Tongue (tissue), 2 donors: ENCODE results near the gene ZNF555. TPM values are rescaled to one million over a fixed set of nuclear protein-coding genes. Genes with fewer than 3 reads are reported as not detected.
A peak's percentile ranks its signal among the peaks of the same experiment; 100 is the strongest.
"Not testable (repeated sequence)": the region's sequence is repeated elsewhere in the genome, so short reads cannot be mapped to it uniquely, and the experiment has no call there.

Source experiments
- DNase-seq: peaks from one replicate; pipeline ENCODE4 v3.0.0-alpha.2; 2015
- total RNA-seq: library from RNA; depleted of rRNA; stranded (reverse); fragments of >200 nt; gene quantifications from one replicate; pipeline ENCODE4 v1.2.3, GENCODE V29; 2014

The ZNF555 gene
- total RNA-seq = 24.4 TPM

GRCh38 chr19:2840794-2841791 is at the start of gene ZNF555:
Gene ZNF555 (plus strand): TSS chr19:2841475. CDS start chr19:2841573, 98 bp downstream.
- peak; percentile 100 for DNase-seq

GRCh38 chr19:2791876-2792275 is 49.4 kb upstream of the ZNF555 start:
- no peak for DNase-seq

- not testable (repeated sequence) for DNase-seq
Measured at GRCh38 chr19:2792666-2793065, 48.6 kb upstream of the ZNF555 start.

- DNase-seq = no peak
Measured at GRCh38 chr19:2793126-2793525, 48.1 kb upstream of the ZNF555 start.

GRCh38 chr19:2793577-2793976 is 47.7 kb upstream of the ZNF555 start:
- no peak for DNase-seq

- DNase-seq = no peak
Measured at GRCh38 chr19:2795827-2796658, 45.2 kb upstream of the ZNF555 start.

- DNase-seq = no peak
Measured at GRCh38 chr19:2796659-2797266, 44.5 kb upstream of the ZNF555 start.

GRCh38 chr19:2797280-2797679 is 44.0 kb upstream of the ZNF555 start:
- DNase-seq = no peak

GRCh38 chr19:2798158-2798685 is 43.1 kb upstream of the ZNF555 start:
- DNase-seq = no peak

GRCh38 chr19:2798733-2799132 is 42.5 kb upstream of the ZNF555 start:
- DNase-seq = no peak

GRCh38 chr19:2799273-2800020 is 41.8 kb upstream of the ZNF555 start:
- DNase-seq = no peak

GRCh38 chr19:2800506-2800905 is 40.8 kb upstream of the ZNF555 start:
- DNase-seq = no peak

GRCh38 chr19:2802826-2803225 is 38.4 kb upstream of the ZNF555 start:
- DNase-seq = no peak

GRCh38 chr19:2803486-2804155 is 37.7 kb upstream of the ZNF555 start:
- no peak for DNase-seq

- DNase-seq = no peak
Measured at GRCh38 chr19:2804156-2805004, 36.9 kb upstream of the ZNF555 start.

- DNase-seq = no peak
Measured at GRCh38 chr19:2805261-2805900, 35.9 kb upstream of the ZNF555 start.

GRCh38 chr19:2805991-2806649 is 35.2 kb upstream of the ZNF555 start:
- no peak for DNase-seq

GRCh38 chr19:2806736-2807378 is 34.4 kb upstream of the ZNF555 start:
- DNase-seq = no peak
